ENCODE results near the gene TNF. TPM values are rescaled to one million over a fixed set of nuclear protein-coding genes. Genes with fewer than 3 reads are reported as not detected.

The TNF gene
- total and polyA plus RNA-seq, 2 of the 13 experiments (the other 11 are each of a cell fraction or from before 2014, with no cell fraction given): not detected

DNA sequence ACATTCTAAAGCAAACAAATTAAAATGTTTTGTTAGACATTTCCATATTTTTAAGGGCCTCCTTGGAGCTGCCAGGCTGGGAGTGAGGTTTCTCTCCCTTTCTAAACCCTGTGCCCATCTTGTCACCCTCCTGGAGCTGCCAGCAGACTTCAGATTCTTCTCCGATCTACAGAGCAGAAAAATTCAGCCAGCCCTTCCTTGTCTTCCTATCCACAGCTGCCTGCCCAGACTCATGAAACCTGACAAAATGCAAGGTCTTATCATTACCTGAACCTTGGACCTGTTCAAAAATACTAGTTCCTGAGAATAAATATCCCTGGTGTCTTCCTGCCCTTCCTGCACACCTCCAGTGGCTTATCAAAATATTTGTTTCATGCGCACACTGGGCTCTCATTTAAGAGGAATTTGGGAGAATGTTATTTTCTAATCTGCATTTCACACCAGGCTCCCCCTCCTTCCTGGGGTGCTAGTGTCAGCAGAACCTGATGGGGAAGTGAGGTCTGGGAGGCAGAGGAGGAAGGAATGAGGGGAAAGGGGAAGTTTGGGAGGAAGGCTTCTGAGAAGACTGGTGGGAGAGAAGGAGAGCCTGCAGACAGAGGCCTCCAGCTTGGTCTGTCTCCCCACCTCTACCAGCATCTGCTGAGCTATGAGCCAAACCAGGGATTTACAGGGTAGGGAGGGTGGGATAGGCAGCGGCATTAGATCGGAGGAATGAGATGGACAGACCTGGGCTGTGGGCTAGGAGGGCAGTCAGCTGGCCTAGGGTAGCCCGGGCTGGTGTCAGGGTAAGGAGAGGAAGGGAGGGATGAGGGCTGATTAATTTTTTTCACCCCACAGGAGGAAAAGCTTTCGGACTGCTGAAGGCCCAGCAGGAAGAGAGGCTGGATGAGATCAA lies 39.6 kb downstream of the TNF start, which contains the start of gene AIF1:
Gene AIF1 (plus strand): TSS at position 551 of the 895 bp plus-strand sequence. CDS start 96 bp downstream, at position 647.
- intact Hi-C loops (cut with micrococcal nuclease; ENCODE audit: unreplicated experiment) (no loop called here), in situ Hi-C loops (cut with HindIII; ENCODE audit: extremely low pct_ligation_motif_present, low pct_unique_long_range_greater_than_20kb) (no loop called here)
- ATAC-seq (peak; percentile 53), FAIRE-seq (no peak), DNase-seq (ENCODE audit: low spot score) (peak; percentile 53)
- no peaks in the 10 kb centered on the region for H4K20me1 ChIP-seq (ENCODE audit: insufficient read depth, low read length)
- peaks cover 41% of the 10 kb centered on the region for H3K4me1 ChIP-seq (ENCODE audit: insufficient read depth, low read length)
- peak within 1 kb of the TSS; percentile 50 for H3K27ac ChIP-seq (ENCODE audit: extremely low read length, insufficient read depth, low read length)
- H3K79me2 ChIP-seq (ENCODE audit: insufficient read depth, low read length): no peaks in the 10 kb centered on the region
- H3K9ac ChIP-seq (ENCODE audit: insufficient read depth, low read depth, low read length): peak within 1 kb of the TSS; percentile 50
- WGBS (ENCODE audit: low lambda C conversion rate): 17% methylated on average over 6 of the region's 6 CpGs
- H3K27me3 ChIP-seq (ENCODE audit: control insufficient read depth in 1 of 2, insufficient read depth in 2 of 2, low read length in 2 of 2): no peaks in the 10 kb centered on the region; a peak in 1 of 5 replicates
- no peaks in the 10 kb centered on the region for H3K9me3 ChIP-seq (ENCODE audit: low read length)
- no TSS peak for BruUV-seq (replicated peaks)
- H3K36me3 ChIP-seq (replicated peaks in 1 of 2; ENCODE audit: control insufficient read depth in 1 of 2, insufficient read depth in 2 of 2, low read length in 2 of 2): no peaks in the 10 kb centered on the region
- ChIA-PET POLR2A (interaction anchor here (1.1 to 2.1 kb wide), 11 partner anchors 17 to 248 kb away, joined by 3 to 10 read pairs (median 3); partner anchors contain the start of genes APOM, BAG6, C6orf47 and DDX39B), CTCF (ENCODE audit: low intra/inter-chr PET ratio, low total read pairs) (interaction anchor here (1.4 kb wide), 1 partner anchor 16 kb away, joined by 3 read pairs; no protein-coding TSS in a partner anchor)
- H2AFZ ChIP-seq (ENCODE audit: low read length): peak within 1 kb of the TSS; percentile 34
- peak within 1 kb of the TSS; percentile 38 to 66 (median 50) for H3K4me3 ChIP-seq (replicated peaks in 1 of 3; ENCODE audit: insufficient read depth in 1 of 3, low read depth in 2 of 3, low read length in 3 of 3)
- peak within 1 kb of the TSS; percentile 91 for H3K4me2 ChIP-seq (ENCODE audit: low read depth, low read length)
- no peak for TF ChIP-seq ZBTB3 (CRISPR knock-in tag; IDR thresholded peaks at IDR 0.05; ENCODE audit: borderline replicate concordance, low read depth)
- no peak for TF ChIP-seq ZNF354B (CRISPR knock-in tag; IDR thresholded peaks at IDR 0.05)
- no peak for TF ChIP-seq HOXA5 (CRISPR knock-in tag; IDR thresholded peaks at IDR 0.05)
- 0 out of 2 replicates have a peak, but pooled peaks have one; percentile 20 for TF ChIP-seq BRD4 (CRISPR knock-in tag; IDR thresholded peaks at IDR 0.05)
- TF ChIP-seq TSC22D2 (CRISPR knock-in tag; IDR thresholded peaks at IDR 0.05; ENCODE audit: borderline replicate concordance): no peak
- TF ChIP-seq, protein P1, sequence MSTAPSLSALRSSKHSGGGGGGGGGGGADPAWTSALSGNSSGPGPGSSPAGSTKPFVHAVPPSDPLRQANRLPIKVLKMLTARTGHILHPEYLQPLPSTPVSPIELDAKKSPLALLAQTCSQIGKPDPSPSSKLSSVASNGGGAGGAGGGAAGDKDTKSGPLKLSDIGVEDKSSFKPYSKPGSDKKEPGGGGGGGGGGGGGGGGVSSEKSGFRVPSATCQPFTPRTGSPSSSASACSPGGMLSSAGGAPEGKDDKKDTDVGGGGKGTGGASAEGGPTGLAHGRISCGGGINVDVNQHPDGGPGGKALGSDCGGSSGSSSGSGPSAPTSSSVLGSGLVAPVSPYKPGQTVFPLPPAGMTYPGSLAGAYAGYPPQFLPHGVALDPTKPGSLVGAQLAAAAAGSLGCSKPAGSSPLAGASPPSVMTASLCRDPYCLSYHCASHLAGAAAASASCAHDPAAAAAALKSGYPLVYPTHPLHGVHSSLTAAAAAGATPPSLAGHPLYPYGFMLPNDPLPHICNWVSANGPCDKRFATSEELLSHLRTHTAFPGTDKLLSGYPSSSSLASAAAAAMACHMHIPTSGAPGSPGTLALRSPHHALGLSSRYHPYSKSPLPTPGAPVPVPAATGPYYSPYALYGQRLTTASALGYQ (CRISPR knock-in tag; IDR thresholded peaks at IDR 0.05): 0 out of 2 replicates have a peak, but pooled peaks have one; percentile 37
- no peak for TF ChIP-seq PAF1 (CRISPR knock-in tag; IDR thresholded peaks at IDR 0.05)
- no peak for TF ChIP-seq MAFF (IDR thresholded peaks at IDR 0.05; ENCODE audit: low read depth, low read length)
- peak; percentile 21; the same call in 1 of the 2 replicates for TF ChIP-seq SALL1 (CRISPR knock-in tag; IDR thresholded peaks at IDR 0.05)
- TF ChIP-seq SOX13 (IDR thresholded peaks at IDR 0.05): no peak
- peak in 1 of 2 experiments; percentile 9; a peak in 1 of 4 replicates for TF ChIP-seq SOX13 (CRISPR knock-in tag; conservative IDR thresholded peaks at IDR 0.05 in 1 of 2, IDR thresholded peaks at IDR 0.05 in 1 of 2)
- TF ChIP-seq ARNT2 (CRISPR knock-in tag; IDR thresholded peaks at IDR 0.05; ENCODE audit: low read depth): 0 out of 2 replicates have a peak, but pooled peaks have one; percentile 13
- 0 out of 2 replicates have a peak, but pooled peaks have one; percentile 0 for TF ChIP-seq ZNF670 (CRISPR knock-in tag; IDR thresholded peaks at IDR 0.05; ENCODE audit: borderline replicate concordance)
- TF ChIP-seq NFATC3 (CRISPR knock-in tag; IDR thresholded peaks at IDR 0.05): 0 out of 2 replicates have a peak, but pooled peaks have one; percentile 22
- peak; percentile 70 for TF ChIP-seq PHF21A (CRISPR knock-in tag; IDR thresholded peaks at IDR 0.05)
- TF ChIP-seq, protein P2, sequence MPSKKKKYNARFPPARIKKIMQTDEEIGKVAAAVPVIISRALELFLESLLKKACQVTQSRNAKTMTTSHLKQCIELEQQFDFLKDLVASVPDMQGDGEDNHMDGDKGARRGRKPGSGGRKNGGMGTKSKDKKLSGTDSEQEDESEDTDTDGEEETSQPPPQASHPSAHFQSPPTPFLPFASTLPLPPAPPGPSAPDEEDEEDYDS (CRISPR knock-in tag; IDR thresholded peaks at IDR 0.05): peak; percentile 32; the same call in 1 of the 2 replicates
- no peak; the same call in 1 of the 2 replicates for TF ChIP-seq MXD4 (CRISPR knock-in tag; IDR thresholded peaks at IDR 0.05)
